MM.1S (cell line): Measurements from ENCODE around the gene TRAPPC4.

Source experiments
- DNase-seq: peaks from one replicate; pipeline ENCODE4 v3.0.0-alpha.2; 2015
- H2AFZ ChIP-seq: fragments of 300-600 bp; sonication (generic); 2 replicates; pipeline ENCODE4 v1.6.0; 2016; ENCODE audit warnings: antibody characterized with exemption, low read length
- H3F3A ChIP-seq: fragments of 300-600 bp; sonication (generic); 2 replicates; pipeline ENCODE4 v1.6.1; 2016; ENCODE audit warnings: mild to moderate bottlenecking, antibody characterized with exemption, low read length, moderate library complexity, mixed read lengths; ENCODE audit not compliant: insufficient read depth
- H3K27ac ChIP-seq: fragments of 300-600 bp; sonication (generic); 2 replicates; pipeline ENCODE4 v1.5.1; 2016; ENCODE audit warnings: mild to moderate bottlenecking, low read length
- H3K27me3 ChIP-seq: fragments of 300-600 bp; sonication (generic); replicated peaks from 2 replicates; pipeline ENCODE4 v1.6.0; 2016; ENCODE audit warnings: low read length; ENCODE audit not compliant: insufficient read depth
- H3K36me3 ChIP-seq: fragments of 300-600 bp; sonication (generic); replicated peaks from 2 replicates; pipeline ENCODE4 v1.6.1; 2016; ENCODE audit warnings: mild to moderate bottlenecking, low read length, mixed read lengths; ENCODE audit not compliant: insufficient read depth
- H3K4me1 ChIP-seq: fragments of 300-600 bp; sonication (generic); 2 replicates; pipeline ENCODE4 v1.6.1; 2016; ENCODE audit warnings: low read length, mixed read lengths
- H3K4me2 ChIP-seq: fragments of 300-600 bp; sonication (generic); 2 replicates; pipeline ENCODE4 v1.6.0; 2016; ENCODE audit warnings: low read depth, low read length
- H3K4me3 ChIP-seq: fragments of 300-600 bp; sonication (generic); 2 replicates; pipeline ENCODE4 v1.5.1; 2016; ENCODE audit warnings: low read length, mixed read lengths
- H3K79me2 ChIP-seq: fragments of 300-600 bp; sonication (generic); 2 replicates; pipeline ENCODE4 v1.6.1; 2016; ENCODE audit warnings: mixed run types, low read length, mixed read lengths
- H3K9ac ChIP-seq: fragments of 300-600 bp; sonication (generic); 2 replicates; pipeline ENCODE4 v1.6.1; 2016; ENCODE audit warnings: low read length, mixed read lengths
- H3K9me2 ChIP-seq: fragments of 300-600 bp; sonication (generic); replicated peaks from 2 replicates; pipeline ENCODE4 v1.6.1; 2016; ENCODE audit warnings: mild to moderate bottlenecking, low read length, mixed read lengths; ENCODE audit not compliant: insufficient read depth
- H3K9me3 ChIP-seq: fragments of 300-600 bp; sonication (generic); replicated peaks from 2 replicates; pipeline ENCODE4 v1.6.1; 2016; ENCODE audit warnings: mild to moderate bottlenecking, low read length, mixed read lengths; ENCODE audit not compliant: insufficient read depth
- H4K20me1 ChIP-seq: fragments of 300-600 bp; sonication (generic); 2 replicates; pipeline ENCODE4 v1.6.1; 2016; ENCODE audit warnings: mild to moderate bottlenecking, low read length, moderate library complexity, mixed read lengths; ENCODE audit not compliant: insufficient read depth
- CTCF ChIP-seq: fragments of 300-600 bp; sonication (generic); IDR thresholded peaks from 2 replicates; pipeline ENCODE4 v1.5.1; 2016; ENCODE audit warnings: antibody characterized with exemption, low read length, mixed read lengths
- EZH2 ChIP-seq: fragments of 300-600 bp; sonication (generic); optimal IDR thresholded peaks from 2 replicates; pipeline ENCODE3; 2017; ENCODE audit warnings: low read depth, mild to moderate bottlenecking, antibody characterized with exemption, low read length, mixed read lengths
- EZH2phosphoT487 ChIP-seq: fragments of 300-600 bp; sonication (generic); IDR thresholded peaks from 2 replicates; pipeline ENCODE4 v1.6.1; 2018; ENCODE audit warnings: antibody characterized with exemption, low read length

Gene TRAPPC4

GRCh38 chr11:119028346-119029068 is 9.9 kb downstream of the TRAPPC4 start:
- peak overlapping the region; percentile 76 for H3K27ac ChIP-seq
- H3K36me3 ChIP-seq, result no peaks in the 10 kb centered on the region
- H3K79me2 ChIP-seq, result peaks cover 72% of the 10 kb centered on the region
- no peaks in the 10 kb centered on the region for H3K9me3 ChIP-seq
- no peak for DNase-seq
- peaks cover 36% of the 10 kb centered on the region for H3K4me1 ChIP-seq
- no peaks in the 10 kb centered on the region for H3K27me3 ChIP-seq
- no peaks in the 10 kb centered on the region for H4K20me1 ChIP-seq
- peak overlapping the region; percentile 45; the same call in 1 of the 2 replicates for H2AFZ ChIP-seq
- no peaks in the 10 kb centered on the region for H3K9me2 ChIP-seq
- peaks cover 25% of the 10 kb centered on the region for H3F3A ChIP-seq
- TF ChIP-seq EZH2phosphoT487, result no peak
- no peak for TF ChIP-seq CTCF
- TF ChIP-seq EZH2, result no peak
- H3K4me2 ChIP-seq, result peak overlapping the region; percentile 100
- H3K9ac ChIP-seq, result peak overlapping the region; percentile 91
- peak overlapping the region; percentile 88 for H3K4me3 ChIP-seq

GRCh38 chr11:119029069-119029339 is 10.4 kb downstream of the TRAPPC4 start:
- Histone ChIP-seq H3K27me3 (no peaks in the 10 kb centered on the region), H3K4me3 (peak overlapping the region; percentile 88), H3K27ac (peak overlapping the region; percentile 76), H3K4me1 (peaks cover 31% of the 10 kb centered on the region), H3K79me2 (peaks cover 67% of the 10 kb centered on the region), H3F3A (peaks cover 21% of the 10 kb centered on the region), H3K4me2 (peak overlapping the region; percentile 100), H3K9ac (peak overlapping the region; percentile 91), H3K9me3 (no peaks in the 10 kb centered on the region), H2AFZ (peak overlapping the region; percentile 45), H3K36me3 (no peaks in the 10 kb centered on the region), H3K9me2 (no peaks in the 10 kb centered on the region), H4K20me1 (no peaks in the 10 kb centered on the region)
- DNase-seq, result no peak
- TF ChIP-seq EZH2, result no peak
- TF ChIP-seq EZH2phosphoT487, result no peak
- no peak for TF ChIP-seq CTCF

GRCh38 chr11:119029340-119030028 is 10.9 kb downstream of the TRAPPC4 start:
- peak; percentile 74 for DNase-seq

More at GRCh38 chr11:119029340-119030028, 10.9 kb downstream of the TRAPPC4 start:
- peaks cover 62% of the 10 kb centered on the region for H3K79me2 ChIP-seq
- no peaks in the 10 kb centered on the region for H3K9me2 ChIP-seq
- peaks cover 26% of the 10 kb centered on the region for H3K4me1 ChIP-seq
- H3F3A ChIP-seq, result peaks cover 16% of the 10 kb centered on the region
- no peaks in the 10 kb centered on the region for H4K20me1 ChIP-seq
- H3K9ac ChIP-seq, result peak overlapping the region; percentile 91
- H2AFZ ChIP-seq, result peak overlapping the region; percentile 45
- H3K27me3 ChIP-seq, result no peaks in the 10 kb centered on the region
- H3K4me3 ChIP-seq, result peak overlapping the region; percentile 88
- H3K4me2 ChIP-seq, result peak overlapping the region; percentile 100
- no peaks in the 10 kb centered on the region for H3K36me3 ChIP-seq
- TF ChIP-seq EZH2 (no peak), EZH2phosphoT487 (no peak), CTCF (no peak)
- no peaks in the 10 kb centered on the region for H3K9me3 ChIP-seq
- peak overlapping the region; percentile 76 for H3K27ac ChIP-seq
